ENCODE measurements around the gene RARRES1.

DNA sequence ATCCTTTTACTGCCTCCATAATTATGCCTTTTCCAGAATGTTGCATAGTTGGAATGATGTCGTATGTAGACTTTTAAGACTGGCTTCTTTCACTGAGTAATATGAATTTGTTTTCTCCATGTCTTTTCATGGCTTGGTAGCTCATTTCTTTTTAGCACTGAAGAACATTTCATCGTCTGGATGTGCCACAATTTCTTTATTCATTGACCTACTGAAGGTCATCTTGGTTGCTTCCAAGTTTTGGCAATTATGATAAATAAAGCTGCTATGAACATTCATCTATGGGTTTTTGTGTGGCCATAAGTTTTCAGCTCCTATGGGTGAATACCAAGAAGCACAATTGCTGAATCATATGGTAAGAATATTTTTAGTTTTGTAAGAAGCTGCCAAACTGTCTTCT is 23.2 kb upstream of the RARRES1 start:
- TF ChIP-seq, protein P1, sequence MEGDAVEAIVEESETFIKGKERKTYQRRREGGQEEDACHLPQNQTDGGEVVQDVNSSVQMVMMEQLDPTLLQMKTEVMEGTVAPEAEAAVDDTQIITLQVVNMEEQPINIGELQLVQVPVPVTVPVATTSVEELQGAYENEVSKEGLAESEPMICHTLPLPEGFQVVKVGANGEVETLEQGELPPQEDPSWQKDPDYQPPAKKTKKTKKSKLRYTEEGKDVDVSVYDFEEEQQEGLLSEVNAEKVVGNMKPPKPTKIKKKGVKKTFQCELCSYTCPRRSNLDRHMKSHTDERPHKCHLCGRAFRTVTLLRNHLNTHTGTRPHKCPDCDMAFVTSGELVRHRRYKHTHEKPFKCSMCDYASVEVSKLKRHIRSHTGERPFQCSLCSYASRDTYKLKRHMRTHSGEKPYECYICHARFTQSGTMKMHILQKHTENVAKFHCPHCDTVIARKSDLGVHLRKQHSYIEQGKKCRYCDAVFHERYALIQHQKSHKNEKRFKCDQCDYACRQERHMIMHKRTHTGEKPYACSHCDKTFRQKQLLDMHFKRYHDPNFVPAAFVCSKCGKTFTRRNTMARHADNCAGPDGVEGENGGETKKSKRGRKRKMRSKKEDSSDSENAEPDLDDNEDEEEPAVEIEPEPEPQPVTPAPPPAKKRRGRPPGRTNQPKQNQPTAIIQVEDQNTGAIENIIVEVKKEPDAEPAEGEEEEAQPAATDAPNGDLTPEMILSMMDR (conservative IDR thresholded peaks at IDR 0.05; ENCODE audit: low read depth, low read length), result no peak
- TF ChIP-seq EZH2 (IDR thresholded peaks at IDR 0.05; ENCODE audit: borderline replicate concordance, low read depth, low read length, poor library complexity, severe bottlenecking), result no peak
